ENCODE data around the gene USF3. TPM values are rescaled to one million over a fixed set of nuclear protein-coding genes. Genes with fewer than 3 reads are reported as not detected.

The USF3 gene
- total and polyA plus RNA-seq, 8 donors = 15.4 to 19.6 (median 18.1) TPM

GRCh38 chr3:113606539-113607218, 89.8 kb downstream of the USF3 start:
- DNase-seq = no peak
- no peaks in the 10 kb centered on the region for H3K9me3 ChIP-seq
- peaks cover 0 to 5% of the 10 kb centered on the region in 2 donors for H3K36me3 ChIP-seq
- no peak overlapping the region for H3K4me3 ChIP-seq
- no peak for ATAC-seq
- intact Hi-C loops (cut with DNase I) = no loop called here
- TF ChIP-seq, protein P1, sequence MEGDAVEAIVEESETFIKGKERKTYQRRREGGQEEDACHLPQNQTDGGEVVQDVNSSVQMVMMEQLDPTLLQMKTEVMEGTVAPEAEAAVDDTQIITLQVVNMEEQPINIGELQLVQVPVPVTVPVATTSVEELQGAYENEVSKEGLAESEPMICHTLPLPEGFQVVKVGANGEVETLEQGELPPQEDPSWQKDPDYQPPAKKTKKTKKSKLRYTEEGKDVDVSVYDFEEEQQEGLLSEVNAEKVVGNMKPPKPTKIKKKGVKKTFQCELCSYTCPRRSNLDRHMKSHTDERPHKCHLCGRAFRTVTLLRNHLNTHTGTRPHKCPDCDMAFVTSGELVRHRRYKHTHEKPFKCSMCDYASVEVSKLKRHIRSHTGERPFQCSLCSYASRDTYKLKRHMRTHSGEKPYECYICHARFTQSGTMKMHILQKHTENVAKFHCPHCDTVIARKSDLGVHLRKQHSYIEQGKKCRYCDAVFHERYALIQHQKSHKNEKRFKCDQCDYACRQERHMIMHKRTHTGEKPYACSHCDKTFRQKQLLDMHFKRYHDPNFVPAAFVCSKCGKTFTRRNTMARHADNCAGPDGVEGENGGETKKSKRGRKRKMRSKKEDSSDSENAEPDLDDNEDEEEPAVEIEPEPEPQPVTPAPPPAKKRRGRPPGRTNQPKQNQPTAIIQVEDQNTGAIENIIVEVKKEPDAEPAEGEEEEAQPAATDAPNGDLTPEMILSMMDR (IDR thresholded peaks at IDR 0.05) = no peak
- H3K4me1 ChIP-seq = peaks cover 0 to 14% of the 10 kb centered on the region in 2 donors
- H3K27ac ChIP-seq = no peak overlapping the region
- no peaks in the 10 kb centered on the region for H3K27me3 ChIP-seq

GRCh38 chr3:113602836-113603235, 93.6 kb downstream of the USF3 start:
- intact Hi-C loops (cut with DNase I) = no loop called here
- no peak for DNase-seq
- ATAC-seq = no peak
- Histone ChIP-seq H3K27me3 (no peaks in the 10 kb centered on the region), H3K4me3 (no peak overlapping the region), H3K36me3 (no peaks in the 10 kb centered on the region), H3K4me1 (peaks cover 0 to 14% of the 10 kb centered on the region in 2 donors), H3K9me3 (no peaks in the 10 kb centered on the region), H3K27ac (no peak overlapping the region)
- TF ChIP-seq, protein P1 (IDR thresholded peaks at IDR 0.05) = no peak

DNA sequence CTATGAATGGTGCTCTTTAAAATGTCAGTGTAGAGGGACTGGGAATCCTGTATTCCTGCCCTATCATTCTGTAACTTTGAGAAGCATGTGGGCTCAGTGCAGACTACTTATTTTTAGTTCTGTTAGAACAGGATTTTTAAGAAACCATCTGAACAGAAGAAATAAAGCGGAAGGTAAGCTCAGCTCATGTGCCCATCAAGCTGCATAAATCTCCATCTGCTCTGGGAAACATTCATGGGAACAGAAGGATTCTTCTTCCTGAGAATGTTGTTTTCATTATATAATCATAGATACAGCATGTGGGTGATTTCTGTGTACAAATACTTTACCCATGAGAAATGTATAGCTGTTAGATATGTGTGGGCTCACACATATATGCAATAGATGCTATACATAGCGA, 94.2 kb downstream of the USF3 start:
- ATAC-seq (no peak), DNase-seq (no peak)
- no peaks in the 10 kb centered on the region for H3K9me3 ChIP-seq
- H3K4me3 ChIP-seq = no peak overlapping the region
- intact Hi-C loops (cut with DNase I) = no loop called here
- no peaks in the 10 kb centered on the region for H3K27me3 ChIP-seq
- TF ChIP-seq, protein P1 (IDR thresholded peaks at IDR 0.05) = no peak
- no peak overlapping the region for H3K27ac ChIP-seq
- peaks cover 0 to 14% of the 10 kb centered on the region in 2 donors for H3K4me1 ChIP-seq
- H3K36me3 ChIP-seq = no peaks in the 10 kb centered on the region

GRCh38 chr3:113601240-113601639, 95.2 kb downstream of the USF3 start:
- DNase-seq = no peak
- H3K36me3 ChIP-seq = no peaks in the 10 kb centered on the region
- peaks cover 0 to 4% of the 10 kb centered on the region in 2 donors for H3K4me1 ChIP-seq
- no peaks in the 10 kb centered on the region for H3K9me3 ChIP-seq
- no peak overlapping the region for H3K27ac ChIP-seq
- no peak overlapping the region for H3K4me3 ChIP-seq
- H3K27me3 ChIP-seq = no peaks in the 10 kb centered on the region
- ATAC-seq = no peak
- TF ChIP-seq, protein P1 (IDR thresholded peaks at IDR 0.05) = no peak
- intact Hi-C loops (cut with DNase I) = no loop called here

DNA sequence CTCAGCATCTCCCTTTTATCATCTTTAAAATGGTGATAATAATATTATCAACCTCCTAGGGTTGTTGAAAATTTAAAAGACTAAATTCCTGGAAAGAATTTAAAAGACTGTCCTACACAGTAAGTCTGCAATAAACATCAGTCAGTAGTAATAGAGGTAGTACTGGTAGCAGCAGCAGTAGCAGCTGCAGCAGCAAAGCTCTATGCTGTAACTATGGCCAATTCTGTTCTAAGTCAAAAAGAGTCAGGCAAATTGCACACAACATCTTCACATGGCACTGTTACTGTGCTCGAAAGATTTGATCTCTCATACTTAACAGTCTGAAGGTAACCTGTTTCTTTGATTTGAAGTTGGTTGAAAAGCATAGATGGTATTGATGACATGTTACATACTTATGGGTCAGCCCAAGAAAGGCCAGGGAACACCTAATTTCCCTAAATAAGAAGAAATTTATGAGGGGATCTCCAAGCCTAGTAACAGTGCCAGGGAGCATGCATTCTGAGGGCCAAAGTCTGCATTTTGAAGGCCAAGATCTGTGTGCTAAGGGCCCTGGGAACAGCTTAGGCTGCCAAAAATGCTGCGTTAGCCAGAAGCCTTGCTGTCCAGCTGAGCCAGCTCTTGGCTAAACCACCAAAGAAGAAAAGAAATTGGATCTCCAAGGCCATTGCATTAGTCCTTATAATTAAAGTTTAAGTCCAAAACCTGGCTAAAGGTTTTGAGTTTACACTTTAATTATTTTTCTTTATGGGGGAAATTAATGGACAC, 95.8 kb downstream of the USF3 start:
- Histone ChIP-seq H3K4me1 (no peaks in the 10 kb centered on the region), H3K9me3 (no peaks in the 10 kb centered on the region), H3K27me3 (no peaks in the 10 kb centered on the region), H3K36me3 (no peaks in the 10 kb centered on the region), H3K27ac (no peak overlapping the region), H3K4me3 (no peak overlapping the region)
- TF ChIP-seq, protein P1 (IDR thresholded peaks at IDR 0.05) = no peak
- ATAC-seq (no peak), DNase-seq (no peak)
- intact Hi-C loops (cut with DNase I) = no loop called here

Data from left lung (tissue), 10 donors.